ENCODE results near the gene MSANTD4. TPM values are rescaled to one million over a fixed set of nuclear protein-coding genes. Genes with fewer than 3 reads are reported as not detected.
A peak's percentile ranks its signal among the peaks of the same experiment; 100 is the strongest.

MSANTD4 gene
- total RNA-seq, 1 donor = 46.6 TPM

- H3K4me3 ChIP-seq (ENCODE audit: low read depth, low read length) = no peak overlapping the region
- no peak for DNase-seq (ENCODE audit: low read depth)
- TF ChIP-seq CTCF (IDR thresholded peaks at IDR 0.05; ENCODE audit: insufficient read depth, low read depth, low read length) = no peak
These were observed 32.9 kb downstream of the MSANTD4 start for GRCh38 chr11:105989124-105989523.

- TF ChIP-seq CTCF (IDR thresholded peaks at IDR 0.05; ENCODE audit: insufficient read depth, low read depth, low read length) = no peak
- DNase-seq (ENCODE audit: low read depth) = no peak
- no peak overlapping the region for H3K4me3 ChIP-seq (ENCODE audit: low read depth, low read length)
These were observed 33.8 kb downstream of the MSANTD4 start for GRCh38 chr11:105988197-105988596.

GRCh38 chr11:105986554-105986953 is 35.5 kb downstream of the MSANTD4 start:
- no peak overlapping the region for H3K4me3 ChIP-seq (ENCODE audit: low read depth, low read length)

GRCh38 chr11:105979997-105980703 is 41.9 kb downstream of the MSANTD4 start:
- TF ChIP-seq CTCF (IDR thresholded peaks at IDR 0.05; ENCODE audit: insufficient read depth, low read depth, low read length) = no peak

More at GRCh38 chr11:105986554-105986953, 35.5 kb downstream of the MSANTD4 start:
- DNase-seq (ENCODE audit: low read depth) = no peak
- no peak for TF ChIP-seq CTCF (IDR thresholded peaks at IDR 0.05; ENCODE audit: insufficient read depth, low read depth, low read length)

GRCh38 chr11:105975128-105975527 is 46.9 kb downstream of the MSANTD4 start:
- TF ChIP-seq CTCF (IDR thresholded peaks at IDR 0.05; ENCODE audit: insufficient read depth, low read depth, low read length) = no peak
- DNase-seq (ENCODE audit: low read depth) = peak; percentile 5
- no peak overlapping the region for H3K4me3 ChIP-seq (ENCODE audit: low read depth, low read length)

More at GRCh38 chr11:105979997-105980703, 41.9 kb downstream of the MSANTD4 start:
- no peak overlapping the region for H3K4me3 ChIP-seq (ENCODE audit: low read depth, low read length)
- DNase-seq (ENCODE audit: low read depth) = no peak

GRCh38 chr11:105969756-105970155 is 52.3 kb downstream of the MSANTD4 start:
- no peak for DNase-seq (ENCODE audit: low read depth)
- H3K4me3 ChIP-seq (ENCODE audit: low read depth, low read length) = no peak overlapping the region
- TF ChIP-seq CTCF (IDR thresholded peaks at IDR 0.05; ENCODE audit: insufficient read depth, low read depth, low read length) = no peak

All from fibroblast of villous mesenchyme (primary cell).